Gastroesophageal sphincter (tissue), 3 donors: ENCODE results near the gene LCE6A.

ENCODE experiments used
- CTCF ChIP-seq, 4 experiments: fragments of 200-600 bp in 2 of 4; fragments of 450-650 bp in 2 of 4; sonication (generic) in 1 of 4; IDR thresholded peaks; one replicate each; pipeline ENCODE4 v1.5.1; 2017 to 2019; ENCODE audit warnings: antibody characterized with exemption in 4 of 4, mild to moderate bottlenecking in 2 of 4, moderate library complexity in 2 of 4
- POLR2AphosphoS5 ChIP-seq: sonication (generic); formaldehyde crosslinking; IDR thresholded peaks from one replicate; pipeline ENCODE4 v1.6.1; 2017; ENCODE audit warnings: antibody characterized with exemption

GRCh38 chr1:152888126-152888525 is 45.5 kb downstream of the LCE6A start:
- no peak for TF ChIP-seq CTCF (IDR thresholded peaks at IDR 0.05)
- TF ChIP-seq POLR2AphosphoS5: no peak
